Measurements from ENCODE around the gene ENG. TPM values are rescaled to one million over a fixed set of nuclear protein-coding genes. Genes with fewer than 3 reads are reported as not detected.
"Not testable (repeated sequence)": the region's sequence is repeated elsewhere in the genome, so short reads cannot be mapped to it uniquely, and the experiment has no call there.

The ENG gene
- total RNA-seq, 1 donor from 2014 or later = 323 TPM

DNA sequence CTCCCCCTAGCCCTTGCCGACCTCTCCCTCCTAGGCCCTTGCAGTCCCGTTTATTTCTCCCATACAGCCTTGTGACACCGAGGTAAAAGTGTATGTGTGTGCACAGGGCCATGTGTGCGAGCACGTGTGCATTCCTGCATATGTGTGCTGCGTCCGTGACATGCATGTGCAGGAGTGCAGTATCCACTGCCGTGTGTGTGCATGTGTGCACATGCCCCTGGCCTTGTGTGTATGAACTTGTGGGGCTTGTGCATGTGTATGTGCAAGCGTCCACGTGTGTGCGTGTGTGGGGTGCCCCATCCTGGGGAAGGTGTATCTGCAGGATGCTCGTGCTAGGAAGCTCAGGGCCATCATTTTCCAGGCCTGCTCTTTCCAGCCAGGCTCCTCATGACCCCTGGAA lies 16.4 kb upstream of the ENG start:
- Histone ChIP-seq H3K4me3 (no peak overlapping the region), H3K4me1 (peaks cover 58% of the 10 kb centered on the region), H3K27ac (no peak overlapping the region), H3K9me3 (no peaks in the 10 kb centered on the region), H3K36me3 (peaks cover 46% of the 10 kb centered on the region), H3K27me3 (ENCODE audit: low read depth) (no peaks in the 10 kb centered on the region)
- TF ChIP-seq, protein P1, sequence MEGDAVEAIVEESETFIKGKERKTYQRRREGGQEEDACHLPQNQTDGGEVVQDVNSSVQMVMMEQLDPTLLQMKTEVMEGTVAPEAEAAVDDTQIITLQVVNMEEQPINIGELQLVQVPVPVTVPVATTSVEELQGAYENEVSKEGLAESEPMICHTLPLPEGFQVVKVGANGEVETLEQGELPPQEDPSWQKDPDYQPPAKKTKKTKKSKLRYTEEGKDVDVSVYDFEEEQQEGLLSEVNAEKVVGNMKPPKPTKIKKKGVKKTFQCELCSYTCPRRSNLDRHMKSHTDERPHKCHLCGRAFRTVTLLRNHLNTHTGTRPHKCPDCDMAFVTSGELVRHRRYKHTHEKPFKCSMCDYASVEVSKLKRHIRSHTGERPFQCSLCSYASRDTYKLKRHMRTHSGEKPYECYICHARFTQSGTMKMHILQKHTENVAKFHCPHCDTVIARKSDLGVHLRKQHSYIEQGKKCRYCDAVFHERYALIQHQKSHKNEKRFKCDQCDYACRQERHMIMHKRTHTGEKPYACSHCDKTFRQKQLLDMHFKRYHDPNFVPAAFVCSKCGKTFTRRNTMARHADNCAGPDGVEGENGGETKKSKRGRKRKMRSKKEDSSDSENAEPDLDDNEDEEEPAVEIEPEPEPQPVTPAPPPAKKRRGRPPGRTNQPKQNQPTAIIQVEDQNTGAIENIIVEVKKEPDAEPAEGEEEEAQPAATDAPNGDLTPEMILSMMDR (IDR thresholded peaks at IDR 0.05) = no peak
- intact Hi-C loops (cut with DNase I) = no loop called here
- ATAC-seq (no peak), DNase-seq (no peak)

DNA sequence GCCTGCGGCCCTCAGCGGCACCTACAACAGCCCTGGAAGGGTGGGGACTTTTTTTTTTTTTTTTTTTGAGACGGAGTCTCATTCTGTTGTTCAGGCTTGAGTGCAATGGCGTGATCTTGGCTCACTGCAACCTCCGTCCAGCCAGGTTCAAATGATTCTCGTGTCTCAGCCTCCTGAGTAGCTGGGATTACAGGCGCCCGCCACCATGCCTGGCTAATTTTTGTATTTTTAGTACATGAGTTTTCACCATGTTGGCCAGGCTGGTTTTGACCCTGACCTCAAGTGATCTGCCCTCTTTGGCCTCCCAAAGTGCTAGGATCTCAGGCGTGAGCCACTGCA lies 15.7 kb upstream of the ENG start:
- DNase-seq; H3K4me3 ChIP-seq; H3K9me3 ChIP-seq; H3K27me3 ChIP-seq (ENCODE audit: low read depth); intact Hi-C loops (cut with DNase I); ATAC-seq: not testable (repeated sequence)
- TF ChIP-seq, protein P1 (IDR thresholded peaks at IDR 0.05) = peak; percentile 37
- H3K36me3 ChIP-seq = peaks cover 46% of the 10 kb centered on the region
- peak overlapping the region; percentile 53 for H3K27ac ChIP-seq
- peaks cover 56% of the 10 kb centered on the region for H3K4me1 ChIP-seq

DNA sequence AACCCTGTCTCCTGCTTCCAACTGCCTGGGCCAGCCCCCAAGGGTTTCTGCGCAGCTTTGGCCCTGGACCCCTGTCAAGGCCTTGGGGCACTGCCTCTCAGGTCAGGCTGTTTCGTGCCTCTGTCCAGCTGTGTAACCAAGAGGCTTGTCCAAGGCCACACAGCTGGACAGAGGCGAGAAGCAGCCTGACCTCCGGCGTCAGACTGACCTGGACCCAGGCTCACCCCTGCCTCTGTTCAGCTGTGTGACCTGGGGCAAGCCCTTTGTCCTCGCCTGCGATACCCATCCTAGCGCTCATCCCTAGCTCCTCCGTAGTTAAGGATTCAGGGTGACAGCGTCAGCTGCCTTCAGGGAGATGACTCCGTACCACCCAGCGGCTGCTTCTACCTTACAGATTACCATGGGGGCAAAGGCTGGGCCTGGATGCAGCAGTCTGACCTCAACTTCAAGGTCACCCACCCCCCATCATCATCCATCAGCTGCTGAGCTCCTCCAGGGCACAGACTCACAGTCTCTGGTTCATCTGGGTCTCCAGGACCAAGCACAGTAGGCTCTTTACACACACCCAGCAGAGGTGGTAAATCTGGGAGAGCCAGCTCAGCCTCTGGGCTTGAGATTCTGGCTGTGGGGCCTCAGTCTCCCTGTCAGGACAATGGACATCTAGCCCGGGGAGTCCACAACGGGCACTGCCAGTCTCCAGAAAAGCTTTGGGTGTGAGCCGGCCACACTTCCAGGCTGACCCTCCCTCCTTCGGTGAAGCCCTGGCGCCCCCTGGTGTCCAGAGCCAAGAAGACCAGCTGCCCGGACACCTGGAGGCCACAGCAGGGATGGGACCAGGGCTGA lies 15.1 kb upstream of the ENG start:
- H3K4me1 ChIP-seq = peaks cover 57% of the 10 kb centered on the region

DNA sequence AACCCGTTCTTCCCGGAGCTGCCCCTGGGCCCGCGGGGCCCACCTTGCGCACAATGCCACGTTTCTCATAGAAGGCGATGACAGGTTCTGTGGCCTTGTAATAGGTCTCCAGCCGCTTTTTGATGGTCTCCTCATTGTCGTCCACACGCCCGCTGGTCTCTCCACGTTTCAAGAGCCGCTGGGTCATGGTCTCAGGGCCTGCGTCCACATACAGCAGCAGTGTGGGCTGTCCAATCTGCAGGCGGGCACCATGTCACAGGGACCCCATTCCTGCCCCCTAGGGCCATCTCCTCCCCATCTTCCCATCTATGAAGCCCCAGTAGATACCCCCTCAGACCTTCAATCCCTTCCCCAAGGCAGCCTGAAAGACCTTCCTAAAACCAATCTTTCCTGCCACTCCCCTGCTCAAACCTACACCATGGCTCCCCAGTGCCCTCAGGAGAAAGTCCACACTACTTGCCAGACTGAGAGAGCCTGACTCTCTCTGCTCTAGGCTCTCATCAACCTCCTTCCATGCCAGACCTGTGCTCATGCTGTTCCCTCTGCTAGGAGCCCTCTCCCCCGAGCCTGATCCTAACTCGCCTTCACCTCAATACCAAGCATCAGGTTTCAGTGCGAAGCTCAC lies 13.9 kb upstream of the ENG start:
- peaks cover 51% of the 10 kb centered on the region for H3K4me1 ChIP-seq
- DNase-seq = no peak
- no peak for ATAC-seq
- H3K27me3 ChIP-seq (ENCODE audit: low read depth) = no peaks in the 10 kb centered on the region
- H3K27ac ChIP-seq = peak overlapping the region; percentile 65
- H3K4me3 ChIP-seq = no peak overlapping the region
- no peaks in the 10 kb centered on the region for H3K9me3 ChIP-seq
- TF ChIP-seq, protein P1 (IDR thresholded peaks at IDR 0.05) = no peak
- peaks cover 46% of the 10 kb centered on the region for H3K36me3 ChIP-seq
- intact Hi-C loops (cut with DNase I) = no loop called here

More for the DNA sequence above, 15.1 kb upstream of the ENG start:
- TF ChIP-seq, protein P1 (IDR thresholded peaks at IDR 0.05) = peak; percentile 94
- ATAC-seq (peak; percentile 86 to 90), DNase-seq (peak; percentile 92)
- H3K27ac ChIP-seq = peak overlapping the region; percentile 53
- peaks cover 46% of the 10 kb centered on the region for H3K36me3 ChIP-seq
- H3K27me3 ChIP-seq (ENCODE audit: low read depth) = no peaks in the 10 kb centered on the region
- no peak overlapping the region for H3K4me3 ChIP-seq
- H3K9me3 ChIP-seq = no peaks in the 10 kb centered on the region
- intact Hi-C loops (cut with DNase I) = no loop called here

DNA sequence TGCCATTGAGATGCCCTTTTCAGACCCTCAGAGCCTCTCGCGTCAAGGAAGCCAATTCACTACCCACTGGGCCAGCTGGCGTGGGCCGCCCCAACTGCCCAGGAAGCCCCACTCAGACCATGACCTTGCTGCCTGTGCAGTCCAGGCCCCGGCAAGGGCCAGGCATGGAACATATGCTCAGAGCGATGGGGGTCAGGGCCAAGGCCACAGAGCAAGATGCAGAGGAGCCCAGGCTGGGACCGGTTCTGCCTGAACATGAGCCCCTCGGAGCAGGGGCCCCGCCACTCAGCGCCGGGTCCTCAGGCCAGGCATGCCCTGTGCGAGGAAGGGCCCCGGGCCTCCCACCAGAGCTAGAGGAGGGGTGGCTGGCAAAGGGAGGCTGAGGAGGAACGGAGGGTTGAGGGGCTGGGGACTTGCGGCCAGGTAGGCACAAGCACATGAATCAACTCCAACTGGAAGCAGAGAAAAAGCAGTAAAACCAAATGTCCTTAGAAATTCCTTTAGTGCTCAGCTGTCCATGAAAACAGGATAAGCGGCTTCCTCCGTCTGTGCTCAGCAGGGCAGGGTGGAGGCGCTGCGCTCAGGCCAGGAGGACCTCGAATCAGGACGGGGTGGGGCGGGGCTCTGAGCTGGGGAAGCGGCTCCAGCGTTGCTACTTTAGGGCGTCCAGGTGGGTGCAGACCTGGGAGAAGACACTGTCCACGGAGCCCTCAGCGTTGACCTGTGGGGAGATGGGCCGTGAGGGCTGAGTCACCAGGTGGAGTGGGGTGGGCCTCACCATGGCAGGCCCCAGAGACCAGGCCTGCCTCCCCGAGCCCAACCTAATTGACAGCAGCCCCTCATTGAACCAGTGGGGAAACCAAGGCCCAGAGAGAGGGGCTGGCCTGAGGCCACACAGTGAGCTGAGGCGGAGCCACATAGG lies 13.2 kb upstream of the ENG start:
- peaks cover 54% of the 10 kb centered on the region for H3K4me1 ChIP-seq
- DNase-seq (no peak), ATAC-seq (no peak)
- peak overlapping the region; percentile 65 for H3K27ac ChIP-seq
- intact Hi-C loops (cut with DNase I) = no loop called here
- H3K36me3 ChIP-seq = peaks cover 40% of the 10 kb centered on the region
- H3K4me3 ChIP-seq = peak overlapping the region; percentile 14
- TF ChIP-seq, protein P1 (IDR thresholded peaks at IDR 0.05) = no peak
- H3K9me3 ChIP-seq = no peaks in the 10 kb centered on the region
- no peaks in the 10 kb centered on the region for H3K27me3 ChIP-seq (ENCODE audit: low read depth)
